ENCODE results near the gene COX19.
A peak's percentile ranks its signal among the peaks of the same experiment; 100 is the strongest.
"Not testable (repeated sequence)": the region's sequence is repeated elsewhere in the genome, so short reads cannot be mapped to it uniquely, and the experiment has no call there.

COX19 gene

GRCh38 chr7:1012004-1012715, 36.8 kb upstream of the COX19 start:
- no peak for DNase-seq
- intact Hi-C loops (cut with DNase I), result no loop called here

DNA sequence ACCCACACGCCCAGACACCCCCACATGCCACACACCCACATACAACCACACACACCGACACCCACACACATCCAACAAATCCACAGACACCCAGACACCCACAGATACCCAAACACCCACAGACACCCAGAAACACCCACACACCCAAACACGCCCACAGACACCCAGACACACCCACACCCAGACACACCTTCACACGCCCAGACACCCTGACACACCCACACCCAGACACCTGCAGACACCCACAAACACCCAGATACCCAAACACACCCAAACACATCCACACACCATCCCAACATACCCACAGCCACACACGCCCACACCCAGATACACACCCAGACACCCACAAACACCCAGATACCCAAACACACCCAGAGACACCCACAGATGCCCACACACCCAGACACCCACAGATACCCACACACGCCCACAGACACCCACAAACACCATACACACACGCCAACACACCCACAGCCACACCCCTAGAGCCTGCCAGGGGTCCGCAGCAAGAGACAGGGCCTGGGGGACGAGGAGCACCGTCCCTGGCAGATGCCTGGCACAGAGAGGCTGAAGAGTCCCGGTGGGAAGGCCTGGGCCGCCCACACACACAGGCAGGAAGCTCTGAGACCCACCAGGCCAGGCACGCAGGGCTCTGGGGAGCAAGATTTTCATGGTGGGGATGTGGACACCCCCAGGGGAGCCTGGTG, 36.1 kb upstream of the COX19 start:
- no peak for DNase-seq
- intact Hi-C loops (cut with DNase I), result no loop called here

DNA sequence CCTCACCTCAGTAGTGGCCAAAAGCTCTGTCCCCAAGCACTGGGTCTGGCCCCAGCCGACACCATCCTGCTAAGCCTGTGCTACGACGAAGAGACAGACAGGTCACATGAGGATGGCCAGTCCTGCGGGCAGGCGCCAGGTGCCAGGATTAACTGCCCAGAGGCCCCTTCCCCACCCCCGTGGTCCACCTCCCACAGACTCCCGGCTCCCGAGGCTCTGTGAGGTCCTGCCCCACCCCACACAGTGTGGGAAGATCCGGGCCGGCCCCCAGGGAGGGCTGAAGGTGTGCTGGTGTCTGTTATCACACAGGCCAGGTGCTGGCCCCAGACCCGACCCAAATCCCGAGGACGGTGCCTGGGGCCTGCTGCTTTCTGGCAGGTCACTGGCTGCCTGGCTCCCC, 34.9 kb upstream of the COX19 start:
- intact Hi-C loops (cut with DNase I), result no loop called here
- DNase-seq, result no peak

GRCh38 chr7:1009747-1010146, 34.4 kb upstream of the COX19 start:
- intact Hi-C loops (cut with DNase I), result no loop called here
- DNase-seq, result no peak

DNA sequence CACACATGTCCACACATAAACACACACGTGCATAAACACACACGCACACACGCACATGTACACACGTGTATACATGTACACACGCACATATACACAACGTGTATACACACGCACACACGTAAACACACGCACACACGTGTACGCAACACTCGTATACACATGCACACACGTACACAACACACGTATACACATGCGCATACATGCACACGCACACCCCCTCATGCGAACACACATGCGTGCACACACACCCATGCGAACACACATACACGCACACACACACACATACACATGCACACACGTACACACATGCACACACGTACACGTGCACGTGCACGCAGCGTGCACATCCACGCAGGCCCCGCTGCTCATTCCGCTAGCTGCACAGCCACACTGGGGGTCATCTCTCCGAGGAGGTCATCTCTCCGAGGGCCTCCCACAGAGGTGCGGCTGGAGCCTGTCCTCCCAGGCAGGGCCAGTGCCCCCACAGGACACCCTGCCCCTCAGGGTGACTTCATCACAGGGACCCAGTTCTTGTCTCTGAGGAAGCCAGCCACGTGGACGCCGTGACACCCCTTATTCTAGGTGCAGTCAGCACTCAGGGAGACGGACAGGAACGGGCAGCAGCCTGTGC, 33.5 kb upstream of the COX19 start:
- no peak for DNase-seq
- intact Hi-C loops (cut with DNase I), result no loop called here

DNA sequence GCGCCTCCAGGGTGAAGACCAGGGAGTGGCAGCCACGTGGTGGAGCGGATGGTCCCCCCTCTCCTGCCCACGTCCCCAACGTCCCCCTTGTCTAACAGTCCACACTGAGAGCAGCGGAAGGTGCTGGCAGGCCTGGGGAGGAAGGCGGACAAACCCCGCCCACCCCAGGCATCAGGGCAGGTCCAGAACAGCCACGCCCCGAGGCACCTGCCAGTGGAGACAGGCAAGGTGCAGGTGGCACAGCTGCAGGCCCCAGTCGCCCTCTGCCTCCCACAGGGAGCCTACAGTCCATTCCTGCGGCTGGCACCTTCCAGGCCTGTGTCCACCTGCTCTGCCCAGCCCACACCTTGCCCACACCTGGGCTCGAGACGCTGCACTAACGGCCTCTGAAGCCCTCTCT, 32.6 kb upstream of the COX19 start:
- DNase-seq, result no peak
- intact Hi-C loops (cut with DNase I), result no loop called here

GRCh38 chr7:1005303-1005702, 30.0 kb upstream of the COX19 start:
- intact Hi-C loops (cut with DNase I), result no loop called here

DNA sequence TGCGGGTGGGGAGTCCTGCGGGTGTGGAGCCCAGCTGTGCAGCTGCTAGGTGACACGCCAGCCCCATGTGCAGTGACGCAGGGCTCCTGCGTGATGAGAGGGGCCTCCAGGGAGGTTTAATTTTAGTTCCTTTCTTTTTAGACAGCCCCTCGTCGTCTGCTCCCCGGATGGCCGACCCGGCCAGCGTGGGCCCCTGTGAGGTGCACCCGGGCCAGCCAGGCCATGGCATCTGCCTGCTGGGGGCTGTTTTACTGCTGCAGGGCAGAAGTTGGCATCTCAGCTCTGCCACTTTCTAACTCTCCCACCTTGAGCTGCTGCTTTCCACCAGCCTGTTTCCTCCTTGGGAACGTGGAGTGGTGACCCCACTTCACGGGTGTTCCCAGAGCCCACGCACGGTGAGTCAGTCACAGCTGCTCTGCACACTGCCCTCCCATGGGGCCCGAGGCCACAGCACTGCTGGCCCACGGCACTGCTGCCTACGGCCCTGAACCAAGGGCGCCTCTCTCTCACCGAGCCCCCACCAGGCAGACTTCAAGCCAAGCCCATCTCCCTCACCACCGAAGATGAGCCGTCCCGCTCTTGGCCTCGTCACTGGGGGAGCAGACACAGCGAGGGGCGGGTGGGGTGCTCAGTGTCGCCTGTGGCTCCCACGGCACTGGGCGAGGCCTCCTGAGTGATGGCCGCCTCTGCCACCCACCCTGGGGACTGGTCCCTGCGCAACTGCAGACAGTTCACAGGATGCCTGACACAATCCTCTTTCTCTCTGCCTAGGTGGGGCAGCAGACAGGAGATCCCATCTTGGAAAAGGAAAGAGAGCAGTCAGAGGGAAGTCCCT, 28.9 kb upstream of the COX19 start:
- DNase-seq, result peak in 28 of 42 donors; percentile 21 to 79 (median 54)
- intact Hi-C loops (cut with DNase I), result no loop called here

More at GRCh38 chr7:1005303-1005702, 30.0 kb upstream of the COX19 start:
- DNase-seq, result no peak

- intact Hi-C loops (cut with DNase I); DNase-seq: not testable (repeated sequence)
Measured at GRCh38 chr7:1002445-1002844, 27.1 kb upstream of the COX19 start.

DNA sequence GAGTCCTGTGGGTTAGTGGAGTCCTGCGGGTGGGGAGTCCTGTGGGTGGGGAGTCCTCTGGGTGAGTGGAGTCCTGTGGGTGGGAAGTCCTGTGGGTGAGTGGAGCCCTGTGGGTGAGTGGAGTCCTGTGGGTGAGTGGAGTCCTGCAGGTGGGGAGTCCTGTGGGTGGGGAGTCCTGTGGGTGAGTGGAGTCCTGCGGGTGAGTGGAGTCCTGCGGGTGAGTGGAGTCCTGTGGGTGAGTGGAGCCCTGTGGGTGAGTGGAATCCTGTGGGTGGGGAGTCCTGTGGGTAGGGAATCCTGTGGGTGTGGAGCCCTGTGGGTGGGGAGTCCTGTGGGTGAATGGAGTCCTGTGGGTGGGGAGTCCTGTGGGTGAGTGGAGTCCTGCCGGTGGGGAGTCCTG, 26.7 kb upstream of the COX19 start:
- intact Hi-C loops (cut with DNase I); DNase-seq: not testable (repeated sequence)

- not testable (repeated sequence) for DNase-seq
Measured at GRCh38 chr7:1001069-1001770, 25.9 kb upstream of the COX19 start.

DNA sequence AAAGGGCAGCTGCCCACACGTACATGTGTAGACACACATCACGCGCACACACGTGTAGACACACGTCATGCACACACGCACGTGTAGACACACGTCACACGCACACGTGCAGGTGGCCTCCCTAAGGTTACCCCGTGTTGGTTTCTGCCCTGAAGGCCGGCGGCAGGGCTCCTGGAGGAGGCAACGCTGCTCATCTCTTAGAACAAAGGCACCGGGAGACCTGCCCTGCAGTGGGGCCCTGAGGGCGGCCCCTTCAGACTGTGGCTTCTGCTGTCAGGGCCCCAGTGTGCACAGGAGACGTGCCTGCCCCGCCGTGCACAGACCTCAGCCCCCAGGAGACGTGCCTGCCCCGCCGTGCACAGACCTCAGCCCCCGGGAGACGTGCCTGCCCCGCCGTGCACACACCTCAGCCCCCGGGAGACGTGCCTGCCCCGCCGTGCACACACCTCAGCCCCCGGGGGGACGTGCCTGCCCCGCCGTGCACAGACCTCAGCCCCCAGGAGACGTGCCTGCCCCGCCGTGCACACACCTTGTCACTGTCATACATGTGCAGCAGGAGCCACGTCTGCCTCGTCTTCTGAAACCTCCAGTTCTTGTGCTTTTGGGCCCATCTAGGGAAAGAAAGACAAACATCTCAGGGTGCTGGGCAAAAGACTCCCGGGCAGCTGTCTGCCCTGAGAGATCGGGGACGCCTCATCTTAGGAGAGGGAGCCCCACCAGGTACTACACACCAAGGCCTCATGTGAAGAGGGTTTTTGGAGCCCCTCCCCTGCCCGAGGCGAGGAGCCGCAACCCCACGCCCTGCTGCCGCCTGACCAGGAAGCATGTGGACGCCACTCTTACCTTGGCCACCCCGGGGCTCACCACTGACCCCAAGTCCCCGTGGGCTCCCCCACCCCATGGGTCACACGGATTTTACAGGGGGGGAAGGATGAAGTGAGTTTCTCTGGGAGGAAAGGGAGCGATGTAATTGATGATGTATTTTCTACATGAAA, 24.9 kb upstream of the COX19 start:
- intact Hi-C loops (cut with DNase I), result loop anchor here (10.0 kb wide), 1 partner anchor 155 kb away; no protein-coding TSS in a partner anchor
- DNase-seq, result no peak

More at GRCh38 chr7:1001069-1001770, 25.9 kb upstream of the COX19 start:
- intact Hi-C loops (cut with DNase I), result not testable (repeated sequence)

DNA sequence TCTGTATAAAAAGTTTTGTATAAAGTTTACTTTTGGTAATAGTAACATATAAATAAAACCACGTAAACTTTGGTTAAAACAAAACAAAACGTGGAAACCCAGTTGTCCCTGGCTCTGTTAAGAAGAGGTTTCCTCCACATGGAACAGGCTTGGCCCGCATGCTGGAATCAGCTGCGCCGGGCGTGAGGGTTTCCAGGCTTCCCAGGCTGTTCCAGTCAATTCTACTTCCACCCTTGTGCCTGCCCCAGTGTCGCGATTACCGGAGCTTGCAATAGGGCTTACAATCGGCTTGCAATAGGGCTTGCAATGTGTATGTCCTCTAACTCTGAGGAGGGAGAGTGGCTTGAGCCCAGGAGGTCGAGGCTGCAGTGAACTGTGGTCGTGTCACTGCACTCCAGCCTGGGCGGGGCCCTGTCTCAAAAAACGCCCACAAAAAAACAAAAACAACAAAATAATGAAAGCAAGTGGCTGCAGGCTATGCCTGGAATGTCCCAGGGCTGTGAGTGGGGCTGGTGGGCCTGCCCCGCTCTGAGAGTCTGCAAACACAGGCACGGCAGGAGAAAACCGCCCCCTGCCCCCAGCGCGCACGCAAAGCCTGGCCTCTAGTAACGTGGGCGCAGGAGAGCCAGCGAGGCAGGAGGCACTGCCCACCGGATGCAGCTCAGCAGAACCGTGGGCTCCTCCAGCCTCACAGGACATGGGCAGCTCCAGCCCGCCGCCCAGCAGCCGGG, 24.0 kb upstream of the COX19 start:
- intact Hi-C loops (cut with DNase I), result loop anchor here (10.0 kb wide), 1 partner anchor 155 kb away; no protein-coding TSS in a partner anchor

DNA sequence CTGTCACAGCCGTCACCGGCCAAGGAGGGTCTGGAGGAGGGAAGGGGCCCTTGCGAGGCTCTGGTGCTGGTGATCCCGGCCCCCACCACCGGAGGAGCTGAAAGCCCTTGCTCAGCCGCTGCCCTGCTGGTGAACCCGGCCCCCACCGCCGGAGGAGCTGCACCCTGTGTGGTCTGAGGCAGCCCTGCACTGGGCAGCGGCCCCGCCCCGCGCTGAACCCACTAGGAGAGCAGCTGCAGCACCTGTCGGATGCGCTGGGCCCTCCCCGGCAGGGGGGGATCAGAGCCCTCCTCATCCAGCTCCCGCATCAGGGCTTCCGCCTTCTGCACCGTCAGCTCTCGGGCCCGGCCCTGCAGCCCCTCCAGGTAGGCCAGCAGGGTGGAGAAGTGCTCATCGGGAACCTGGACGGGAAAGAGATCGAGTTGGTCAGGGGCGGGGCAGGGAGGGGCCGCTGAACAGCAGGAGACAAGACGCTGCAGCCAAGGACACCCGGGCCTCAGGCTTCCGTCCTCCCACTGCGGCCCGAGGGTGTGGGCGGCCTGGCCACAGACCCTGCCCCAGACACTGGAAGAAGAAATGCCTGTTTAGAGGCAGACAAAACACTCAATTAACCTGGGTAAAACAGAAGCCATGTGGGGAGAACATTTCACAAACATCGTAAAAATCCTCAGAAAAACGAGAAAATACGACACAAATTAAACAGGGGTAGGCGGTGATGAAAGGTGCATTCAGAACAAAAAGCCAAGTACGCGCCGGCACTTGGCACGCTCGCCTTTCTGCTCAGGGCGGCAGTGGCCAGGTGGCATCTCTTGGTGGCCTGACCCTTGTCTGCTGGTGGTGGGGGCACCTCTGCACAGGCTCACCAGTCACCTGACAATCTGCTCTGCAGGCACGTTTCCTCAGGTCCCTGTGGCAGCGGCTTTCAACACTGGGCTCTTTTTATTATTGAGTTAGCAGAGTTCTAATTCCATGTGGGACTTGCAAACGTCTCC, 22.4 kb upstream of the COX19 start:
- intact Hi-C loops (cut with DNase I), result loop anchor here (10.0 kb wide), 1 partner anchor 157 kb away; no protein-coding TSS in a partner anchor
- DNase-seq, result no peak

More for the DNA sequence above, 24.0 kb upstream of the COX19 start:
- DNase-seq, result no peak

Measured in head of caudate nucleus (tissue), 42 donors.